HCT116 (cell line): ENCODE results near the gene UXT. TPM values are rescaled to one million over a fixed set of nuclear protein-coding genes. Genes with fewer than 3 reads are reported as not detected.

Experiments used
- ATAC-seq: fragments of 200-7000 bp; cut with Tn5 transposase; 2 replicates; pipeline ENCODE4 v1.9.1; 2020; ENCODE audit warnings: mild to moderate bottlenecking, moderate library complexity
- BruUV-seq: library from RNA; stranded (reverse); fragments of 400-500 nt; replicated peaks from 2 replicates; lab custom pipeline; 2021; lab: Mats Ljungman, UMichigan
- CTCF ChIA-PET: fragments of 300-600 bp; sonication (Branson Sonifier 250); formaldehyde crosslinking; loops from one replicate; lab custom pipeline; 2021; ENCODE audit warnings: antibody characterized with exemption; lab: Charles Lee
- POLR2A ChIA-PET: fragments of 300-600, 350-600 bp; sonication (Branson Sonifier 250); formaldehyde crosslinking; loops from one replicate; lab custom pipeline; 2021; ENCODE audit warnings: antibody characterized with exemption; lab: Charles Lee
- RAD21 ChIA-PET, 2 experiments: fragments of 300-600 bp; sonication (Branson Sonifier 250); formaldehyde crosslinking; loops; one replicate each; lab custom pipeline; 2023; ENCODE audit warnings: low total read pairs in 2 of 2; ENCODE audit not compliant: uncharacterized antibody in 2 of 2, unreplicated experiment in 2 of 2, low non-redundant PET in 1 of 2; lab: Charles Lee
- DNase-seq: peaks from one replicate; pipeline ENCODE4 v3.0.0-alpha.2; 2010; ENCODE audit warnings: low read depth, low spot score
- H2AFZ ChIP-seq: fragments of 200-600 bp; shearing (Covaris generic), sonication (generic); 2 replicates; pipeline ENCODE4 v1.6.1; 2017; ENCODE audit warnings: low read depth, mixed run types, mixed read lengths, antibody characterized with exemption, low read length; ENCODE audit not compliant: poor library complexity, severe bottlenecking
- H3K27ac ChIP-seq: 2 replicates; pipeline ENCODE4 v1.5.1; 2012; ENCODE audit warnings: low read depth, low read length
- H3K27me3 ChIP-seq: fragments of 200-600 bp; sonication (generic); 2 replicates; pipeline ENCODE4 v1.6.1; 2016; ENCODE audit warnings: mixed run types, low read length, mixed read lengths; ENCODE audit not compliant: insufficient read depth
- H3K36me3 ChIP-seq, 2 experiments: fragments of 200-500 bp in 1 of 2; fragments of 200-600 bp in 1 of 2; sonication (Bioruptor generic) in 1 of 2; sonication (generic) in 1 of 2; 2 replicates each; pipeline versions ENCODE4 v1.5.1 to v1.6.1; 2014 to 2016; ENCODE audit warnings: low read length in 2 of 2, inconsistent platforms in 1 of 2, mixed read lengths in 1 of 2, mixed run types in 1 of 2; ENCODE audit not compliant: insufficient read depth in 2 of 2, control insufficient read depth in 1 of 2
- H3K4me1 ChIP-seq, 2 experiments: fragments of 200-600 bp in 1 of 2; sonication (generic) in 1 of 2; 2 replicates each; pipeline versions ENCODE4 v1.5.1 to v1.6.1; 2012 to 2017; ENCODE audit warnings: low read length in 2 of 2, inconsistent platforms in 1 of 2, mild to moderate bottlenecking in 1 of 2, mixed read lengths in 1 of 2, mixed run types in 1 of 2, moderate library complexity in 1 of 2; ENCODE audit not compliant: insufficient read depth in 2 of 2, control insufficient read depth in 1 of 2
- H3K4me2 ChIP-seq: fragments of 200-600 bp; sonication (generic); 2 replicates; pipeline ENCODE4 v1.6.1; 2017; ENCODE audit warnings: mixed run types, low read length, mixed read lengths
- H3K4me3 ChIP-seq, 2 experiments: fragments of 200-600 bp in 1 of 2; sonication (generic) in 1 of 2; replicated peaks in 1 of 2; 2 replicates each; pipeline ENCODE4 v1.5.1; 2011 to 2016; ENCODE audit warnings: low read length in 2 of 2, control low read depth in 1 of 2, low read depth in 1 of 2, mild to moderate bottlenecking in 1 of 2, mixed read lengths in 1 of 2, mixed run types in 1 of 2
- H3K79me2 ChIP-seq: fragments of 200-600 bp; sonication (generic); 2 replicates; pipeline ENCODE4 v1.6.1; 2017; ENCODE audit warnings: mild to moderate bottlenecking, mixed run types, low read length, moderate library complexity, mixed read lengths; ENCODE audit not compliant: insufficient read depth
- H3K9ac ChIP-seq: fragments of 200-600 bp; sonication (generic); 2 replicates; pipeline ENCODE4 v1.6.1; 2016; ENCODE audit warnings: low read length, mixed read lengths
- H3K9me2 ChIP-seq: fragments of 200-600 bp; sonication (generic), shearing (Covaris generic); 2 replicates; pipeline ENCODE4 v1.6.1; 2017; ENCODE audit warnings: mixed run types, mild to moderate bottlenecking, moderate library complexity; ENCODE audit not compliant: insufficient read depth
- H3K9me3 ChIP-seq, 2 experiments: fragments of 200-500 bp in 1 of 2; fragments of 200-600 bp in 1 of 2; sonication (Bioruptor generic) in 1 of 2; sonication (generic) in 1 of 2; 2 replicates each; pipeline ENCODE4 v1.6.1; 2014 to 2017; ENCODE audit warnings: low read length in 2 of 2, mixed read lengths in 2 of 2, inconsistent platforms in 1 of 2, low read depth in 1 of 2, mild to moderate bottlenecking in 1 of 2, mixed run types in 1 of 2, moderate library complexity in 1 of 2; ENCODE audit not compliant: control insufficient read depth in 1 of 2, insufficient read depth in 1 of 2
- H4K20me1 ChIP-seq: fragments of 200-600 bp; sonication (generic), shearing (Covaris generic); 2 replicates; pipeline ENCODE4 v1.6.1; 2017; ENCODE audit warnings: mixed run types, mild to moderate bottlenecking, moderate library complexity; ENCODE audit not compliant: insufficient read depth
- ATF3 ChIP-seq: IDR thresholded peaks from 2 replicates; pipeline ENCODE4 v1.6.1; 2012
- CEBPB ChIP-seq: IDR thresholded peaks from 2 replicates; pipeline ENCODE4 v1.6.1; 2012; ENCODE audit warnings: low read depth
- EZH2 ChIP-seq: fragments of 200-600 bp; sonication (generic); IDR thresholded peaks from 2 replicates; pipeline ENCODE4 v1.6.1; 2017; ENCODE audit warnings: antibody characterized with exemption, mixed run types
- FOSL1 ChIP-seq: IDR thresholded peaks from 2 replicates; pipeline ENCODE4 v1.6.1; 2012; ENCODE audit warnings: low read depth
- JUND ChIP-seq: IDR thresholded peaks from 2 replicates; pipeline ENCODE4 v1.6.1; 2012
- POLR2A ChIP-seq: IDR thresholded peaks from 2 replicates; pipeline ENCODE4 v1.7.0; 2011; ENCODE audit warnings: borderline replicate concordance; ENCODE audit not compliant: insufficient read depth, insufficient read length; ENCODE audit errors: extremely low read depth
- POLR2AphosphoS5 ChIP-seq: IDR thresholded peaks from 2 replicates; pipeline ENCODE4 v1.6.1; 2011; ENCODE audit warnings: mild to moderate bottlenecking, low read depth, low read length, moderate library complexity
- RAD21 ChIP-seq: IDR thresholded peaks from 2 replicates; pipeline ENCODE4 v1.6.1; 2012; ENCODE audit warnings: low read depth, mild to moderate bottlenecking
- REST ChIP-seq: IDR thresholded peaks from 2 replicates; pipeline ENCODE4 v1.6.1; 2012; ENCODE audit warnings: low read depth
- SRF ChIP-seq: IDR thresholded peaks from 2 replicates; pipeline ENCODE4 v1.6.1; 2012; ENCODE audit warnings: low read depth
- TCF7L2 ChIP-seq: IDR thresholded peaks from 2 replicates; pipeline ENCODE4 v1.7.0; 2011; ENCODE audit warnings: borderline replicate concordance, inconsistent platforms; ENCODE audit not compliant: insufficient read depth, insufficient read length; ENCODE audit errors: extremely low read depth
- intact Hi-C: fragments of 100-400 bp; cut with micrococcal nuclease; formaldehyde crosslinking; loops from 2 replicates; pipeline ENCODE4 v1.10.0; 2022
- total RNA-seq: library from RNA; stranded (reverse); gene quantifications from one replicate; pipeline ENCODE4 v1.2.1, GENCODE V29; 2021; ENCODE audit not compliant: unreplicated experiment
- TF ChIP-seq, protein P1 (sequence below): IDR thresholded peaks from 2 replicates; pipeline ENCODE4 v1.6.1; 2011; ENCODE audit warnings: mild to moderate bottlenecking, low read length, moderate library complexity; ENCODE audit not compliant: insufficient replicate concordance; ENCODE audit errors: extremely low read depth
- TF ChIP-seq, protein P2 (sequence below), 3 experiments: fragments of 200-600 bp in 1 of 3; sonication (generic) in 1 of 3; IDR thresholded peaks in 2 of 3; conservative IDR thresholded peaks in 1 of 3; 2 replicates each; pipeline ENCODE4 v1.5.1; 2012 to 2017; ENCODE audit warnings: low read depth in 2 of 3, low read length in 2 of 3, antibody characterized with exemption in 1 of 3, borderline replicate concordance in 1 of 3, control low read depth in 1 of 3, mild to moderate bottlenecking in 1 of 3, mixed read lengths in 1 of 3, mixed run types in 1 of 3, moderate library complexity in 1 of 3; ENCODE audit not compliant: insufficient read depth in 1 of 3

Gene UXT
- total RNA-seq, 1 experiment from 2014 or later = 106 TPM

DNA sequence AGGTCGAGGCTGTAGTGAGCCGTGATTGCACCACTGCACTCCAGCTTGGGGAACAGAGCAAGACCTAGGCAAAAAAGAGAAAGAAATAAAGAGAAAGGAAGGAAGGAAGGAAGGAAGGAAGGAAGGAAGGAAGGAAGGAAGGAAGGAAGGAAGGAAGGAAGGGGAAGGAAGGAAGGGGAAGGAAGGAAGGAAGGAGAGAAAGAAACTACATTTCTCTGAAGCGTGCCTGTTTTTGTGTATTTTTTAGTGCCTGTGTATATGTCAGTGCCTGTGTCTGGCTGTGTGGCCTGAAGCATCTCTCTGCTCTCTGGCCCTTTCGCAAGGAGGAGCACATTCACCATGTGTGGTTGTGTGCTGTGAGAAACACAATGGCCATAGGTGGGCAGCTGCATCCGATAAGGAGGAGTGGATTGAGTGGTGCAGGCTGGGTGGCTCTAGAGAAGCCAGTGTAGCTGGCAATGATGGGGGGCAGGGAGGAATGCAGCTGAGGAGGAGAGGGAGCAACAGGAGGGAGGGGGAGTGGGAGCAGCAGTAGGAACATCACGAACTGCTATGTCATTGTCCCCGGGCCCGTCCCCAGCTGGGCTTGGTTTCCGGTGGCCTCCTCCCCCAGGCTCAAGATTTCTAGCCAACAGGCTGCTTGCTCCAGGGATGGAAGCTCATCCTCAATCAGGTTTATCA lies 50.7 kb downstream of the UXT start:
- Histone ChIP-seq H3K36me3 (no peaks in the 10 kb centered on the region), H3K9me2 (no peaks in the 10 kb centered on the region), H3K27ac (no peak overlapping the region), H2AFZ (no peak overlapping the region), H3K9me3 (no peaks in the 10 kb centered on the region)
- ChIA-PET RAD21 (no interaction called here), POLR2A (no interaction called here)
- intact Hi-C loops = no loop called here
- DNase-seq = no peak
- no peak for TF ChIP-seq SRF
- TF ChIP-seq POLR2AphosphoS5 = no peak
- TF ChIP-seq, protein P1, sequence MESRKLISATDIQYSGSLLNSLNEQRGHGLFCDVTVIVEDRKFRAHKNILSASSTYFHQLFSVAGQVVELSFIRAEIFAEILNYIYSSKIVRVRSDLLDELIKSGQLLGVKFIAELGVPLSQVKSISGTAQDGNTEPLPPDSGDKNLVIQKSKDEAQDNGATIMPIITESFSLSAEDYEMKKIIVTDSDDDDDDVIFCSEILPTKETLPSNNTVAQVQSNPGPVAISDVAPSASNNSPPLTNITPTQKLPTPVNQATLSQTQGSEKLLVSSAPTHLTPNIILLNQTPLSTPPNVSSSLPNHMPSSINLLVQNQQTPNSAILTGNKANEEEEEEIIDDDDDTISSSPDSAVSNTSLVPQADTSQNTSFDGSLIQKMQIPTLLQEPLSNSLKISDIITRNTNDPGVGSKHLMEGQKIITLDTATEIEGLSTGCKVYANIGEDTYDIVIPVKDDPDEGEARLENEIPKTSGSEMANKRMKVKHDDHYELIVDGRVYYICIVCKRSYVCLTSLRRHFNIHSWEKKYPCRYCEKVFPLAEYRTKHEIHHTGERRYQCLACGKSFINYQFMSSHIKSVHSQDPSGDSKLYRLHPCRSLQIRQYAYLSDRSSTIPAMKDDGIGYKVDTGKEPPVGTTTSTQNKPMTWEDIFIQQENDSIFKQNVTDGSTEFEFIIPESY = no peak
- no peak for TF ChIP-seq POLR2A
- no peak for TF ChIP-seq FOSL1
- no peak for TF ChIP-seq ATF3
- TF ChIP-seq RAD21 = no peak
- TF ChIP-seq, protein P2, sequence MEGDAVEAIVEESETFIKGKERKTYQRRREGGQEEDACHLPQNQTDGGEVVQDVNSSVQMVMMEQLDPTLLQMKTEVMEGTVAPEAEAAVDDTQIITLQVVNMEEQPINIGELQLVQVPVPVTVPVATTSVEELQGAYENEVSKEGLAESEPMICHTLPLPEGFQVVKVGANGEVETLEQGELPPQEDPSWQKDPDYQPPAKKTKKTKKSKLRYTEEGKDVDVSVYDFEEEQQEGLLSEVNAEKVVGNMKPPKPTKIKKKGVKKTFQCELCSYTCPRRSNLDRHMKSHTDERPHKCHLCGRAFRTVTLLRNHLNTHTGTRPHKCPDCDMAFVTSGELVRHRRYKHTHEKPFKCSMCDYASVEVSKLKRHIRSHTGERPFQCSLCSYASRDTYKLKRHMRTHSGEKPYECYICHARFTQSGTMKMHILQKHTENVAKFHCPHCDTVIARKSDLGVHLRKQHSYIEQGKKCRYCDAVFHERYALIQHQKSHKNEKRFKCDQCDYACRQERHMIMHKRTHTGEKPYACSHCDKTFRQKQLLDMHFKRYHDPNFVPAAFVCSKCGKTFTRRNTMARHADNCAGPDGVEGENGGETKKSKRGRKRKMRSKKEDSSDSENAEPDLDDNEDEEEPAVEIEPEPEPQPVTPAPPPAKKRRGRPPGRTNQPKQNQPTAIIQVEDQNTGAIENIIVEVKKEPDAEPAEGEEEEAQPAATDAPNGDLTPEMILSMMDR (IDR thresholded peaks at IDR 0.05 in 2 of 3, conservative IDR thresholded peaks at IDR 0.05 in 1 of 3; ENCODE audit: borderline replicate concordance in 1 of 3, insufficient read depth in 1 of 3, low read depth in 2 of 3, low read length in 2 of 3) = no peak
- TF ChIP-seq EZH2 = no peak
- no peak for TF ChIP-seq REST
- no peak for TF ChIP-seq CEBPB
- TF ChIP-seq TCF7L2 = no peak
- TF ChIP-seq JUND = no peak
- TF ChIP-seq, all 23 proteins: peak for 0
- Histone ChIP-seq H3K79me2 (no peaks in the 10 kb centered on the region), H3K4me3 (no peak overlapping the region), H3K9ac (no peak overlapping the region), H3K27me3 (no peaks in the 10 kb centered on the region), H3K4me1 (no peaks in the 10 kb centered on the region), H4K20me1 (no peaks in the 10 kb centered on the region), H3K4me2 (no peak overlapping the region)
- no peak for ATAC-seq
- BruUV-seq = no TSS peak
- CTCF ChIA-PET = no interaction called here
